HFFc6 (cell line): ENCODE data around the gene ATP23. TPM values are rescaled to one million over a fixed set of nuclear protein-coding genes. Genes with fewer than 3 reads are reported as not detected.

Experiments
- total RNA-seq, 6 experiments: library from RNA; stranded (reverse); fragmentation: NEBNext Ultra II Directional; extraction: Animal tissue kit (Norgen Biotek cat#: 25700); gene quantifications; 2 replicates in 1 of 6; 3 replicates in 5 of 6; pipeline ENCODE4 v1.2.3, GENCODE V29; 2021

Gene ATP23
- total RNA-seq, 6 experiments from 2014 or later = 3.1 to 4.0 (median 3.6) TPM

Other genes with a start within 250 kb of the ATP23 start
- gene OS9, start 247.4 kb upstream of the ATP23 start, total RNA-seq = 100 to 1,000 TPM; 150 to 158 (median 156) TPM
- under 1 TPM; 0.14 to 0.18 (median 0.14) TPM for gene AGAP2, start 202.8 kb upstream of the ATP23 start, total RNA-seq
- gene TSPAN31, start 196.5 kb upstream of the ATP23 start, total RNA-seq = 10 to 100 TPM; 20.3 to 32.3 (median 24.3) TPM
- 100 to 1,000 TPM; 112 to 140 (median 116) TPM for gene CDK4, start 189.3 kb upstream of the ATP23 start, total RNA-seq
- 1 to 10 TPM in 4 of 6 experiments, under 1 TPM in 2; 0.94 to 3.2 (median 1.2) TPM for gene MARCHF9, start 186.5 kb upstream of the ATP23 start, total RNA-seq
- 1 to 10 TPM in 3 of 6 experiments, under 1 TPM in 3; 0.57 to 1.8 (median 0.96) TPM for gene CYP27B1, start 174.5 kb upstream of the ATP23 start, total RNA-seq
- 10 to 100 TPM; 30.0 to 41.8 (median 36.0) TPM for gene METTL1, start 169.5 kb upstream of the ATP23 start, total RNA-seq
- 1 to 10 TPM; 6.3 to 9.0 (median 7.8) TPM for gene EEF1AKMT3, start 169.0 kb upstream of the ATP23 start, total RNA-seq
- gene TSFM, start 158.8 kb upstream of the ATP23 start, total RNA-seq = 10 to 100 TPM; 28.6 to 36.8 (median 33.7) TPM
- 1 to 10 TPM in 1 of 6 experiments, under 1 TPM in 5; 0.14 to 1.1 (median 0.67) TPM for gene AVIL, start 122.8 kb upstream of the ATP23 start, total RNA-seq
- 100 to 1,000 TPM in 5 of 6 experiments, 10 to 100 TPM in 1; 99.2 to 128 (median 111) TPM for gene CTDSP2, start 94.8 kb upstream of the ATP23 start, total RNA-seq